Activated CD8-positive, alpha-beta memory T cell treated with anti-CD3 and anti-CD28 coated beads for 1 hour (primary cell): Measurements from ENCODE around the gene ARHGEF7.

Experiments
- DNase-seq, 2 donors: peaks; one replicate each; pipeline ENCODE4 v3.0.0-alpha.2; 2020; ENCODE audit warnings: low read depth in 1 of 2; ENCODE audit errors: extremely low read depth in 1 of 2

Gene ARHGEF7

GRCh38 chr13:111131048-111131447, 15.9 kb downstream of the ARHGEF7 start:
- DNase-seq = no peak

DNA sequence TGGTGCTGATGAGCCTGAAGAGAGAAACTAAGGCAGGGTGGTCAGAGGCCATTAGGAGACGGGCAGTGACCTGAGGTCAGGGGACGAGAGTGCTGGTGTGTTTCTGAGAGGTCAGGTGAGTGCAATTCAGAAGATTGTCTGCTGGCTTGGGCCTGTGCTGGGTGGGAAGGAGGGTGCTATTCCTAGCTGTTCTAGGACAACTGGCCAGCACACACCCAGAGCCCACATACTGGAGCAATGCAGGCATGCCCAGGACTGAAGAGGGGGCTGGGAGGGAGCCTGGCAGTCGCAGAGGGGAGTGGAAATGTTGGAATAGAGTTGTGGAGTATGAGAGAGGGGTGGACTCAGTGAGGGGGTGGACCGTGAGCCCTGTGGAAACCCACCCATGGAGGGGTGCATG, 16.5 kb downstream of the ARHGEF7 start:
- no peak for DNase-seq

- DNase-seq = no peak
Measured at GRCh38 chr13:111132948-111133347, 17.8 kb downstream of the ARHGEF7 start.

GRCh38 chr13:111139452-111139851, 24.3 kb downstream of the ARHGEF7 start:
- DNase-seq = no peak

- no peak for DNase-seq
Measured at GRCh38 chr13:111139873-111140561, 24.9 kb downstream of the ARHGEF7 start.

- DNase-seq = no peak
Measured at GRCh38 chr13:111140562-111141105, 25.5 kb downstream of the ARHGEF7 start.

DNA sequence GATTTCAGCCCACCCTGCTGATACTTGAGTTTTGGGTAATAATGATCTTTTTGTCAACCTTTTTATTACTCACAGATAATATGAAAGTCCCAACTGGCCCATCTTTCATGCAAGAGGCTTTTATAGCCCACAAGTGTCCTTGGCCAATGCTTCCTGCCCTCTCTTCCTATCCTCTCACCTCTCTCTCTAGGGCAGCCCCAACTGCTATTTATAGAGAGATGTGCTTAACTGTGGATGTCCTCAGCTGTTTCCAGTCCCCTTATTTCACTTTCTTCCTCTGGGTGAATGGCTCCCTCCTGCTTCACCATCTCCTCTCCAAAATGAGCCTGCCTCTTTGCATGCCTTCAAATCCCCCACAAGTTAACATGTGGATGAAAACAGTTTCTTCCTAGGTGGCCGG, 27.4 kb downstream of the ARHGEF7 start:
- DNase-seq = no peak

DNA sequence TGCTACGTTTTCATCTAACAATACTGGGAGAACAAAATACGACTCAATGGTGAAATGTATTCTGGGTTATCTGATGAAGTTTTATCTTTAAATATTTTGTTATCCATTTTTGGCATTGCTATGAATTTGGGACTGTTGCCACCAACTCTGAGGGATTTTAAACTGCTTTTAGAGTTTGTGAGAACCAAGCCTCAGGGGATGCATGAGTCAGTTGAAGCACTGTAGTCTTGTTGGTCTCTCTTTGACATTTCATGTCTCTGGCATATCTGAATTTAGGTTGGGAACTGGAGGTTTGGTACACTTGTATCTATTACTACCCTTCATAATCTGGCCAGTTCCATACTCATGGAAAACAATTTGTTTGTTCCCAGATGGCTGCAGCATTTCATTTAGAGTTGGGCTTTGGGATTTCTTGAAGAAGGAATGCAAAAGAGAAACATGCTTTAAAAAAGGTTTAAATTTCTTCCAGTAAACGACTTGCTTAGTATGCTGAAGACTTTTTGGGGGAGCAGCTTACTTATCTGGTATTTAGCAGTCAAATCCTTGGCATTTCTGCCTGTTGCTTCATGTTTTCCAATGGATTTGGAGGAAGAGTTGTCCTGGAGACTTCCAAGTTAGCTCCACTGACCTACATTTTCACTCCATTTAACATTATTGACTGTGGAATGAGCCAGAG, 28.9 kb downstream of the ARHGEF7 start:
- no peak for DNase-seq

DNA sequence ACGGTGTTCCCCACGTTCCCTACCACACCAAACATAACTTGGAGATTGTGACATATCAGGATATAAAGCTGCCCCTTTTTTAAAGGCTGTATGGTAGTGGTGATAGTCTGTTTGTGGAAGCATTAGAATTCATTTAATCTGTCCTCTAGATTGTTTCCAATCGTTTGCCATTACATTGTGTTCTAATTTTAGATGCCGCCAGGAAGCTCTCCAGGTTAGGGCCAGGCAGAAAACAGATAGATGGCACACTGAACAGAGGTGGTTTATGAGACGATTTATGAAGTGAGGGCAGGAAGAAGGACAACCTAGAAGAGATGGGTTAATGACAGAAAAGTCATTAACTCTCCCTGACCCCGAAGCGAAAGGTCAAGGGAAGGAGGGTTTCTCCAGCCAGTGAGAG, 30.0 kb downstream of the ARHGEF7 start:
- DNase-seq = no peak

GRCh38 chr13:111145506-111145905, 30.4 kb downstream of the ARHGEF7 start:
- DNase-seq = no peak

GRCh38 chr13:111152844-111153243, 37.7 kb downstream of the ARHGEF7 start:
- DNase-seq = no peak

DNA sequence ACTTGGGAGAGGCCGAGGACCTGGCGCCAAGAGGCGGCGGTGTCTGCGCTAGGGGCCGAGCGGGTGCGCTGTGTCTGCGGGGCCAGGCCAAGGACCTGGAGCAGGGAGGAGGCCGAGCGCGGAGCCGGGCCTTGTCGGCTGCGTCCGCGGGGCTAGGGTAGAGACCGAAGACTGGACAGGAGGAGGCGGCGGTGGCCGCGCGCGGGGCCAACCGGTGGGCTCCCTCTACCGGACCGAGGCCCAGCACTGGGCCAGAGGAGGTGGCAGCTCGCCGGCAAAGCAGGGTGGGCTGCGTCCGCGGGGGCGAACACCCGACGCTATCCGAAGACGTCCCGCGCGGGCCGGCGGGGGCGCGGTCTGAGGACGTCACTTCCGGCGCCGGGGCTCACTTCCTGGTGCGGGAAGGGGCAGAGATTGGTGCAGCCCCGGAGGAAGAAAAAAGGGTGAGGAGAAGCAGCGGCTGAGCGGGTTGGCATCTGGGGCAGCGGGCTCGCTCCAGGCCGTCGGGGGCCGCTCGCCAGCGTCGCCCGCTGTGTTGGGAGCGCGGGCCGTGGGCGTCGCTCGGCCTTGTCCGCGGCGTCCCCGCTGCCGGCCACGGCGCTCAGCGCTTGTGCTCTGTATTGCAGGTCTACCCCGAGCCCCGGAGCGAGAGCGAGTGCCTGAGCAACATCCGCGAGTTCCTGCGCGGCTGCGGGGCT, 38.3 kb downstream of the ARHGEF7 start:
- peak; percentile 73 to 90 for DNase-seq

GRCh38 chr13:111153977-111154332, 38.8 kb downstream of the ARHGEF7 start:
- DNase-seq = peak; percentile 6 to 30

DNA sequence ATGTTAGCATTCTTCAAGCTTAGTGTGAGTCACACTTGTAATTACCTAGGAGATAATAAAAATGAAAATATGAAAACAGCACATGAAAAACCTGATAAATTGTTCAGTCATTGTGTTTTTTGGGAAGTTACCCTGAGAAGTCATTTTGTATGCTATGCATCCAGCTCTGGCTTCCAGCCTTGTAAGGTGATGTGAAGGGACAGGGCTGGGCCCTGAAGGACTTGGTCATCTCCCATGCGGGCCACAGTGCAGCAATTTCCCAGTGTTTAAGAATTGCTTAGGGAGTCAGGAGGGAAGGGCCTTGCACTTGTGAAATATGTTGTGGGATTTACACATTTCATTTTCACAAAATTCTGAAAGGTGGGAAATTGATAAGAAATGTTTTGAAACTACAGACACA, 41.3 kb downstream of the ARHGEF7 start:
- DNase-seq = no peak

- no peak for DNase-seq
Measured at GRCh38 chr13:111158136-111158805, 43.2 kb downstream of the ARHGEF7 start.

DNA sequence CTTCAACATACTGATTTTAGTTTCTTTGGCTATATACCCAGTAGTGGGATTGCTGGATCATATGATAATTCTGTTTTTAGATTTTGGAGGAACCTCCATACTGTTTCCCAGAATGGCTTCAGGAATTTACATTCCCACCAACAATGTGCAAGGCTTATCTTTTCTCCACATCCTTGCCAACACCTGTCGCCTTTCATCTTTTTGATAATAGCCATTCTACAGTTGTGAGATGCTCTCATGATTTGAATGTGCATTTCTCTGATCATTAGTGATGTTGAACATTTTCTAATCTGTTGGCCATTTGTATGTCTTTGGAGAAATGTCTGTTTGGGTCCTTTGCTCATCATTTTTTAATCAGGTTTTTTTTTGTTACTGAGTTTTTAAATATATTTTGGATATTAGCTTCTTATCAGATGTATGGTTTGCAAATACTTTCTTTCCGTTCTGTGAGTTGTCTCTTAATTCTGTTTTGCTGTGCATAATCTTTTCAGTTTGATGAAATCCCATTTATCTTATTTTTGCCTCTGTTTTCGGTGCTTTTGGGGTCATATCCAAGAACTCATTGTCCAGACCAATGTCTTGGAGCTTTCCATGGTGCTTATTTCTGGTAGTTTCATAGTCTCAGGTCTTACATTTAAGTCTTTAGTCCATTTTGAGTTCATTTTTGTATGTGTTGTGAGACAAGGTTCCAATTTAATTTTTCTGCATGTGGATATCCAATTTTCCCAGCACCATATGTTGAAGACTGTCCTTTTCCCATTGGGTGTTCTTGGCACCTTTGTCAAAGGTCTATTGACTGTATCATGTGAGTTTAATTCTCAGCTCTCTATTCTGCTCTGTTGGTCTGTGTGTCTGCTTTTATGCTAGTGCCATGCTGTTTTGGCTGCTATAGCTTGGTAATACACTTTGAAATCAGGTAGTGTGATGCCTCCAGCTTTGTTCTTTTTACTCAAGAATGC, 44.5 kb downstream of the ARHGEF7 start:
- no peak for DNase-seq

- no peak for DNase-seq
Measured at GRCh38 chr13:111160648-111161047, 45.5 kb downstream of the ARHGEF7 start.

GRCh38 chr13:111161601-111162600, 46.8 kb downstream of the ARHGEF7 start:
- no peak for DNase-seq
